K562 (cell line): ENCODE data around the gene NME7. TPM values are rescaled to one million over a fixed set of nuclear protein-coding genes. Genes with fewer than 3 reads are reported as not detected.

Source experiments
- CBX1 ChIP-seq: sonication (generic); IDR thresholded peaks from 2 replicates; pipeline ENCODE4 v1.6.1; 2016; ENCODE audit warnings: antibody characterized with exemption, low read depth, mild to moderate bottlenecking
- CEBPB ChIP-seq: fragments of 450-650 bp; IDR thresholded peaks from 2 replicates; pipeline ENCODE4 v1.6.1; 2016; ENCODE audit warnings: missing genetic modification characterization, missing compliant biosample characterization
- CEBPG ChIP-seq, 3 experiments: fragments of 200-800 bp in 1 of 3; sonication (Bioruptor generic) in 1 of 3; sonication (generic) in 1 of 3; formaldehyde crosslinking in 1 of 3; IDR thresholded peaks in 2 of 3; conservative IDR thresholded peaks in 1 of 3; 2 replicates each; pipeline versions ENCODE4 v1.6.1 to v1.8.0; 2016 to 2022; ENCODE audit warnings: missing compliant biosample characterization in 2 of 3, missing genetic modification characterization in 2 of 3, mild to moderate bottlenecking in 1 of 3, missing genetic modification reagents in 1 of 3
- DDX20 ChIP-seq: fragments of 450-650 bp; IDR thresholded peaks from 2 replicates; pipeline ENCODE4 v1.6.1; 2016; ENCODE audit warnings: missing genetic modification characterization, low read depth, mild to moderate bottlenecking, missing compliant biosample characterization, moderate library complexity
- E2F8 ChIP-seq: fragments of 450-650 bp; IDR thresholded peaks from 2 replicates; pipeline ENCODE4 v1.7.1; 2018; ENCODE audit warnings: mild to moderate bottlenecking, low read depth; ENCODE audit not compliant: partially characterized antibody
- FOXA1 ChIP-seq: fragments of 450-650 bp; IDR thresholded peaks from 2 replicates; pipeline ENCODE4 v1.6.1; 2016; ENCODE audit warnings: mild to moderate bottlenecking, borderline replicate concordance
- GATA2 ChIP-seq: sonication (generic); formaldehyde crosslinking; IDR thresholded peaks from 2 replicates; pipeline ENCODE4 v1.4.0; 2020; ENCODE audit warnings: mild to moderate bottlenecking, missing genetic modification reagents
- HES1 ChIP-seq: fragments of 450-650 bp; IDR thresholded peaks from 2 replicates; pipeline ENCODE4 v1.6.1; 2016; ENCODE audit warnings: low read depth, mild to moderate bottlenecking, moderate library complexity
- MAFF ChIP-seq: IDR thresholded peaks from 2 replicates; pipeline ENCODE4 v1.6.1; 2012; ENCODE audit warnings: low read length, improper control_type of control experiment
- RFX1 ChIP-seq: fragments of 450-650 bp; IDR thresholded peaks from 2 replicates; pipeline ENCODE4 v1.6.1; 2016; ENCODE audit warnings: mild to moderate bottlenecking, moderate library complexity
- SMC3 ChIP-seq: conservative IDR thresholded peaks from 2 replicates; pipeline ENCODE4 v1.6.1; 2011; ENCODE audit warnings: low read depth, low read length, improper control_type of control experiment; ENCODE audit not compliant: insufficient read depth
- SOX6 ChIP-seq: fragments of 450-650 bp; IDR thresholded peaks from 2 replicates; pipeline ENCODE4 v1.6.1; 2014; ENCODE audit warnings: mild to moderate bottlenecking
- SRF ChIP-seq, 2 experiments: fragments of 250-450, 450-650 bp in 1 of 2; sonication (Bioruptor Pico) in 1 of 2; sonication (generic) in 1 of 2; formaldehyde crosslinking; IDR thresholded peaks; 2 replicates each; pipeline versions ENCODE4 v1.5.0 to v1.5.1; 2020 to 2022; ENCODE audit warnings: mild to moderate bottlenecking in 1 of 2, missing genetic modification reagents in 1 of 2
- STAT5B ChIP-seq: fragments of 250-450 bp; sonication (Bioruptor Pico); IDR thresholded peaks from 2 replicates; pipeline ENCODE4 v1.8.0; 2021; ENCODE audit warnings: mild to moderate bottlenecking, inconsistent platforms
- TGIF2 ChIP-seq: sonication (generic); formaldehyde crosslinking; IDR thresholded peaks from 2 replicates; pipeline ENCODE4 v1.8.1; 2022; ENCODE audit warnings: mild to moderate bottlenecking, missing genetic modification reagents, moderate library complexity
- ZBTB17 ChIP-seq: fragments of 450-650 bp; formaldehyde crosslinking; IDR thresholded peaks from 2 replicates; pipeline ENCODE4 v1.4.0; 2020; ENCODE audit warnings: mild to moderate bottlenecking
- ZNF143 ChIP-seq: sonication (generic); formaldehyde crosslinking; IDR thresholded peaks from 2 replicates; pipeline ENCODE4 v1.9.0; 2022; ENCODE audit warnings: mild to moderate bottlenecking, missing genetic modification reagents
- ZNF23 ChIP-seq: fragments of 250-450 bp; sonication (Bioruptor Pico); IDR thresholded peaks from 2 replicates; pipeline ENCODE4 v1.4.0; 2020; ENCODE audit warnings: mild to moderate bottlenecking
- ZNF24 ChIP-seq: fragments of 450-650 bp; IDR thresholded peaks from 2 replicates; pipeline ENCODE4 v1.6.1; 2016
- ZNF436 ChIP-seq: fragments of 250-450, 450-650 bp; sonication (Bioruptor Pico); formaldehyde crosslinking; IDR thresholded peaks from 2 replicates; pipeline ENCODE4 v1.7.0; 2020; ENCODE audit warnings: mild to moderate bottlenecking
- polyA plus RNA-seq, 8 experiments: library from polyadenylated mRNA; depleted of rRNA in 4 of 8; stranded (reverse) in 5 of 8; unstranded in 3 of 8; fragments of >200 nt; fragmentation: Nextera tagmentation in 2 of 8; fragmentation: Illumina TruSeq in 1 of 8; extraction: Ambion mirVana in 2 of 8; extraction: Trizol in 1 of 8; gene quantifications; 2 replicates each; pipeline versions ENCODE4 v1.2.1 to v1.2.3, GENCODE V29; 2011 to 2014; ENCODE audit warnings: inconsistent platforms in 1 of 8, missing spikeins in 1 of 8
- total RNA-seq, 7 experiments: library from RNA; depleted of rRNA in 6 of 7; stranded (reverse); fragments of >200 nt in 6 of 7; fragmentation: Illumina TruSeq in 2 of 7; extraction: Trizol in 2 of 7; gene quantifications; 2 replicates each; pipeline versions ENCODE4 v1.2.1 to v1.2.3, GENCODE V29; 2011 to 2021; ENCODE audit warnings: low replicate concordance in 1 of 7
- TF ChIP-seq, protein P1 (sequence below), 3 experiments: fragments of 200-800 bp in 1 of 3; sonication (Bioruptor generic) in 1 of 3; sonication (generic) in 1 of 3; formaldehyde crosslinking in 1 of 3; IDR thresholded peaks; 2 replicates each; pipeline versions ENCODE4 v1.6.1 to v1.8.0; 2016 to 2022; ENCODE audit warnings: mild to moderate bottlenecking in 2 of 3, missing compliant biosample characterization in 2 of 3, missing genetic modification characterization in 2 of 3, missing genetic modification reagents in 1 of 3
- TF ChIP-seq, protein P2 (sequence below): sonication (generic); formaldehyde crosslinking; IDR thresholded peaks from 2 replicates; pipeline ENCODE4 v1.8.1; 2022; ENCODE audit warnings: missing genetic modification reagents

NME7 gene
- total and polyA plus RNA-seq, 9 of the 15 experiments (the other 6 are each of a cell fraction or from before 2014, with no cell fraction given), result 7.9 to 43.2 (median 23.9) TPM

- no peak for TF ChIP-seq E2F8
- TF ChIP-seq, protein P1, sequence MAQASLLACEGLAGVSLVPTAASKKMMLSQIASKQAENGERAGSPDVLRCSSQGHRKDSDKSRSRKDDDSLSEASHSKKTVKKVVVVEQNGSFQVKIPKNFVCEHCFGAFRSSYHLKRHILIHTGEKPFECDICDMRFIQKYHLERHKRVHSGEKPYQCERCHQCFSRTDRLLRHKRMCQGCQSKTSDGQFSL (CRISPR knock-in tag; IDR thresholded peaks at IDR 0.05), result no peak
- TF ChIP-seq, protein P1 (tag; IDR thresholded peaks at IDR 0.05), result no peak
- no peak for TF ChIP-seq DDX20
- 0 out of 2 replicates have a peak, but pooled peaks have one; percentile 1 for TF ChIP-seq MAFF
- peak; percentile 55; the same call in 1 of the 2 replicates for TF ChIP-seq GATA2 (CRISPR knock-in tag)
- no peak for TF ChIP-seq STAT5B (CRISPR knock-in tag)
- no peak for TF ChIP-seq FOXA1
- no peak; the same call in 1 of the 2 replicates for TF ChIP-seq ZNF436 (CRISPR knock-in tag)
- TF ChIP-seq ZNF143 (CRISPR knock-in tag), result no peak
- no peak for TF ChIP-seq ZBTB17
- TF ChIP-seq ZNF24, result no peak
- no peak for TF ChIP-seq SMC3
- TF ChIP-seq HES1, result peak; percentile 53; the same call in 1 of the 2 replicates
- TF ChIP-seq TGIF2 (CRISPR knock-in tag), result no peak
- no peak for TF ChIP-seq CBX1
- TF ChIP-seq ZNF23 (CRISPR knock-in tag), result no peak
- peak; percentile 92 for TF ChIP-seq CEBPB (tag)
- TF ChIP-seq RFX1, result peak; percentile 92
- peak; percentile 87 for TF ChIP-seq CEBPG (CRISPR knock-in tag; IDR thresholded peaks at IDR 0.05)
- TF ChIP-seq CEBPG (tag; conservative IDR thresholded peaks at IDR 0.05 in 1 of 2, IDR thresholded peaks at IDR 0.05 in 1 of 2), result peak; percentile 77 to 80
- TF ChIP-seq SRF (CRISPR knock-in tag; IDR thresholded peaks at IDR 0.05), result peak; percentile 89 to 99
- TF ChIP-seq SOX6, result peak; percentile 99
- TF ChIP-seq, protein P2, sequence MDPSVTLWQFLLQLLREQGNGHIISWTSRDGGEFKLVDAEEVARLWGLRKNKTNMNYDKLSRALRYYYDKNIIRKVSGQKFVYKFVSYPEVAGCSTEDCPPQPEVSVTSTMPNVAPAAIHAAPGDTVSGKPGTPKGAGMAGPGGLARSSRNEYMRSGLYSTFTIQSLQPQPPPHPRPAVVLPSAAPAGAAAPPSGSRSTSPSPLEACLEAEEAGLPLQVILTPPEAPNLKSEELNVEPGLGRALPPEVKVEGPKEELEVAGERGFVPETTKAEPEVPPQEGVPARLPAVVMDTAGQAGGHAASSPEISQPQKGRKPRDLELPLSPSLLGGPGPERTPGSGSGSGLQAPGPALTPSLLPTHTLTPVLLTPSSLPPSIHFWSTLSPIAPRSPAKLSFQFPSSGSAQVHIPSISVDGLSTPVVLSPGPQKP (CRISPR knock-in tag), result no peak
Measured at GRCh38 chr1:169309178-169310166, 58.1 kb downstream of the NME7 start (continued).
